Coronary artery (tissue), 2 donors: ENCODE results near the gene ELMO3.

ENCODE experiments used
- DNase-seq: peaks from one replicate; pipeline ENCODE4 v3.0.0-alpha.2; 2017; ENCODE audit warnings: low spot score
- H3K27ac ChIP-seq, 2 donors: fragments of 200-600 bp; sonication (generic); one replicate each; pipeline ENCODE4 v1.5.1; 2016 to 2019
- H3K4me3 ChIP-seq: fragments of 200-600 bp; sonication (generic); 2 replicates; pipeline ENCODE4 v1.5.1; 2016; ENCODE audit warnings: mild to moderate bottlenecking, moderate library complexity
- CTCF ChIP-seq: fragments of 200-600 bp; sonication (generic); IDR thresholded peaks from one replicate; pipeline ENCODE4 v1.5.1; 2019; ENCODE audit warnings: antibody characterized with exemption

ELMO3 gene

GRCh38 chr16:67226295-67226803 lies 27.4 kb downstream of the ELMO3 start:
- TF ChIP-seq CTCF: no peak
- Histone ChIP-seq H3K27ac (peak overlapping the region; percentile 89 to 90), H3K4me3 (peak overlapping the region; percentile 90)
- no peak for DNase-seq

- H3K4me3 ChIP-seq: peak within 1 kb of the TSS; percentile 90
- peak within 1 kb of the TSS; percentile 89 to 90 for H3K27ac ChIP-seq
- TF ChIP-seq CTCF: no peak
- DNase-seq: peak; percentile 98
These were observed 28.1 kb downstream of the ELMO3 start, which contains the start of gene TMEM208 for GRCh38 chr16:67226804-67227566. Gene TMEM208, plus strand, starts transcription at chr16:67227130. Its CDS starts 89 bp downstream, at chr16:67227219.

GRCh38 chr16:67227567-67227921 lies 28.6 kb downstream of the ELMO3 start:
- peak overlapping the region; percentile 89 to 90 for H3K27ac ChIP-seq

GRCh38 chr16:67228034-67228785 lies 29.3 kb downstream of the ELMO3 start:
- Histone ChIP-seq H3K4me3 (peak overlapping the region; percentile 90), H3K27ac (no peak overlapping the region)
- no peak for TF ChIP-seq CTCF
- DNase-seq: no peak

More at GRCh38 chr16:67227567-67227921, 28.6 kb downstream of the ELMO3 start:
- no peak for DNase-seq
- peak overlapping the region; percentile 90 for H3K4me3 ChIP-seq
- no peak for TF ChIP-seq CTCF

GRCh38 chr16:67228905-67229304 lies 30.0 kb downstream of the ELMO3 start:
- no peak for DNase-seq
- TF ChIP-seq CTCF: no peak
- Histone ChIP-seq H3K27ac (no peak overlapping the region), H3K4me3 (no peak overlapping the region)

- no peak overlapping the region for H3K27ac ChIP-seq
- TF ChIP-seq CTCF: no peak
These were observed 31.2 kb downstream of the ELMO3 start for GRCh38 chr16:67229906-67230808.

More at GRCh38 chr16:67229906-67230808, 31.2 kb downstream of the ELMO3 start:
- no peak overlapping the region for H3K4me3 ChIP-seq
- no peak for DNase-seq
